Esophagus squamous epithelium (tissue), 5 donors: ENCODE data around the gene TBXAS1. TPM values are rescaled to one million over a fixed set of nuclear protein-coding genes. Genes with fewer than 3 reads are reported as not detected.

ENCODE experiments used
- DNase-seq: peaks from one replicate; lab custom pipeline; 2025; lab: John Stamatoyannopoulos, UW
- H3K27ac ChIP-seq, 4 donors: fragments of 200-600 bp; sonication (generic); one replicate each; pipeline ENCODE4 v1.5.1; 2016 to 2019; ENCODE audit warnings: mild to moderate bottlenecking in 1 of 4
- H3K27me3 ChIP-seq, 4 donors: fragments of 200-600 bp; sonication (generic); 1 replicate in 3 of 4; 2 replicates in 1 of 4; pipeline versions ENCODE4 v1.5.1 to v1.6.0; 2017 to 2021; ENCODE audit warnings: antibody characterized with exemption in 1 of 4
- H3K36me3 ChIP-seq, 3 donors: fragments of 200-600 bp; sonication (generic); one replicate each; pipeline ENCODE4 v1.5.1; 2016 to 2019
- H3K4me1 ChIP-seq, 3 donors: fragments of 200-600 bp; sonication (generic); one replicate each; pipeline ENCODE4 v1.5.1; 2017 to 2019
- H3K4me3 ChIP-seq, 4 donors: fragments of 200-600 bp; sonication (generic); 1 replicate in 3 of 4; 2 replicates in 1 of 4; pipeline ENCODE4 v1.5.1; 2016 to 2019; ENCODE audit warnings: mild to moderate bottlenecking in 2 of 4, moderate library complexity in 1 of 4
- H3K9me3 ChIP-seq, 3 donors: fragments of 200-600 bp; sonication (generic); one replicate each; pipeline ENCODE4 v1.5.1; 2016 to 2019
- CTCF ChIP-seq, 6 experiments: fragments of 450-650 bp in 4 of 6; fragments of 200-600 bp in 2 of 6; sonication (generic) in 2 of 6; IDR thresholded peaks; one replicate each; pipeline ENCODE4 v1.5.1; 2016 to 2019; ENCODE audit warnings: antibody characterized with exemption in 6 of 6, mild to moderate bottlenecking in 4 of 6, moderate library complexity in 4 of 6
- POLR2A ChIP-seq, 4 donors: fragments of 450-650 bp; IDR thresholded peaks; one replicate each; pipeline ENCODE4 v1.6.1; 2017; ENCODE audit warnings: antibody characterized with exemption in 4 of 4, mild to moderate bottlenecking in 4 of 4, moderate library complexity in 3 of 4
- WGBS, 2 donors: methylation state at CpG; one replicate each; pipeline ENCODE4 v1.1.5; 2018; 5-methylcytosine and 5-hydroxymethylcytosine counted together
- intact Hi-C: fragments of 100-400 bp; cut with DNase I; formaldehyde crosslinking; loops from one replicate; pipeline ENCODE4 v1.15.0; 2022
- total RNA-seq, 4 donors: library from RNA; depleted of rRNA; stranded (reverse); fragments of >200 nt; gene quantifications; one replicate each; pipeline ENCODE4 v1.1.0, GENCODE V29; 2016
- donor health status: DM: yes; HTN: yes; CAD: no.

TBXAS1 gene
- total RNA-seq, 4 donors from 2014 or later: 9.4 to 24.8 (median 17.8) TPM

- WGBS, 2 donors: 60% methylated on average over 1 of the region's 11 CpGs; no CpG with 5 or more reads in 1 of the 2 donors
- Histone ChIP-seq H3K4me1 (no peaks in the 10 kb centered on the region), H3K4me3 (no peak overlapping the region), H3K27me3 (peaks cover 0 to 7% (median 0%) of the 10 kb centered on the region in 4 donors), H3K9me3 (no peaks in the 10 kb centered on the region), H3K27ac (no peak overlapping the region), H3K36me3 (no peaks in the 10 kb centered on the region)
- DNase-seq: no peak
- intact Hi-C loops: loop anchor here (10.0 kb wide), 1 partner anchor 325 kb away; no protein-coding TSS in a partner anchor
- TF ChIP-seq POLR2A (IDR thresholded peaks at IDR 0.05) (no peak), CTCF (IDR thresholded peaks at IDR 0.05) (no peak)
Measured at GRCh38 chr7:140009735-140010134, 180.7 kb downstream of the TBXAS1 start.

- no peak for DNase-seq
- no peak overlapping the region for H3K27ac ChIP-seq
- H3K36me3 ChIP-seq: no peaks in the 10 kb centered on the region
- intact Hi-C loops: loop anchor here (10.0 kb wide), 1 partner anchor 324 kb away; no protein-coding TSS in a partner anchor
- no peak for TF ChIP-seq CTCF (IDR thresholded peaks at IDR 0.05)
- no peak for TF ChIP-seq POLR2A (IDR thresholded peaks at IDR 0.05)
- no peak overlapping the region for H3K4me3 ChIP-seq
- 83 to 91% methylated on average over 8 to 9 of the region's 9 CpGs for WGBS, 2 donors
- H3K9me3 ChIP-seq: no peaks in the 10 kb centered on the region
- no peaks in the 10 kb centered on the region for H3K4me1 ChIP-seq
- H3K27me3 ChIP-seq: peaks cover 0 to 7% (median 0%) of the 10 kb centered on the region in 4 donors
Measured at GRCh38 chr7:140010194-140010895, 181.3 kb downstream of the TBXAS1 start.

GRCh38 chr7:140013676-140014075 is 184.6 kb downstream of the TBXAS1 start:
- TF ChIP-seq CTCF (IDR thresholded peaks at IDR 0.05): no peak
- TF ChIP-seq POLR2A (IDR thresholded peaks at IDR 0.05): no peak
- no peak overlapping the region for H3K27ac ChIP-seq
- H3K27me3 ChIP-seq: peaks cover 0 to 3% (median 0%) of the 10 kb centered on the region in 4 donors
- WGBS, 2 donors: 82 to 94% methylated on average over 3 to 4 of the region's 4 CpGs
- H3K4me1 ChIP-seq: no peaks in the 10 kb centered on the region
- H3K36me3 ChIP-seq: no peaks in the 10 kb centered on the region
- DNase-seq: no peak
- no peaks in the 10 kb centered on the region for H3K9me3 ChIP-seq
- H3K4me3 ChIP-seq: no peak overlapping the region
- intact Hi-C loops: loop anchor here (10.0 kb wide), 1 partner anchor 321 kb away; no protein-coding TSS in a partner anchor

DNA sequence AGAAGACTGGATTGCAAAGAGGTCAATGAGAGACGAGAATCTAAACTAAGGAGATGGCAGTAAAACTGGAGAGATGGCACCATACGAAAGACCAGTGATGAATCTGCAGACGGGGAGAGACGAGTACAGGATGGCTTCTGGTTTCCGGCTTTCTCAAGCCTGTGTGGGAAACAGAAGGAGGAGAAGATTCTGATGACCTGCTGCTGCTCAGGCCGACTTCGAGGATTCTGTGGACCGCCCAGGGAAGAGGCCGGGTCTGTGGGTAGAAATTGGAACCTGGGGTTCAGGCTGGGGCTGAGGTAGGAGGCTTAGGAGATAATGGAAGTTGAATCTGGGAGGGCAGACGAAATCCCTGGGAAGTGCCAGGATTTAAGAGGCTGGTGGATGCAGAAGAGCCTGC is 185.1 kb downstream of the TBXAS1 start:
- Histone ChIP-seq H3K4me3 (no peak overlapping the region), H3K36me3 (no peaks in the 10 kb centered on the region), H3K27ac (no peak overlapping the region), H3K27me3 (peaks cover 0 to 3% (median 0%) of the 10 kb centered on the region in 4 donors), H3K9me3 (no peaks in the 10 kb centered on the region), H3K4me1 (no peaks in the 10 kb centered on the region)
- no peak for DNase-seq
- intact Hi-C loops: loop anchor here (10.0 kb wide), 1 partner anchor 321 kb away; no protein-coding TSS in a partner anchor
- 87 to 91% methylated on average over 10 of the region's 10 CpGs for WGBS, 2 donors
- TF ChIP-seq POLR2A (IDR thresholded peaks at IDR 0.05): no peak
- TF ChIP-seq CTCF (IDR thresholded peaks at IDR 0.05): no peak

DNA sequence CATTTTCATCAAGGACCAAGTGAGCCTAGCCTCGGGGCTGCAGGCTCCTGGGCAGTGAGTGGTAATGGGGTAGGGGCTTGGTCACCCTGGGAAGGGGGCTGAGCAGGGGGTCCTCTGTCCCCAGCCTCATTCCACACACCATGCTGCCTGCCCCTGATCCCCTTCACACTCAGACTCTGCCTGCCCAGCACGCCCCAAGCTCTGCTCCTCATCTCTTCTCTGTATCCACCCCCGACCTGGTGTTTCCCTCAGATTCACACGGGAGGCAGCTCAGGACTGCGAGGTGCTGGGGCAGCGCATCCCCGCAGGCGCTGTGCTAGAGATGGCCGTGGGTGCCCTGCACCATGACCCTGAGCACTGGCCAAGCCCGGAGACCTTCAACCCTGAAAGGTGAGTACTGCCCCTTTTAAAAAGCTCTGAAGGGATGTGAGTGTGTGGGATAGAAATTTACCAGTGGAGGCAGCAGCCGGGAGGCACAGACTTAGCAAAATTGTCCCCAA is 186.5 kb downstream of the TBXAS1 start:
- H3K9me3 ChIP-seq: no peaks in the 10 kb centered on the region

More for the DNA sequence above, 186.5 kb downstream of the TBXAS1 start:
- TF ChIP-seq CTCF (IDR thresholded peaks at IDR 0.05) (no peak), POLR2A (IDR thresholded peaks at IDR 0.05) (no peak)
- H3K4me3 ChIP-seq: no peak overlapping the region
- peaks cover 0 to 3% (median 0%) of the 10 kb centered on the region in 4 donors for H3K27me3 ChIP-seq
- WGBS, 2 donors: 88 to 94% methylated on average over 3 to 6 of the region's 11 CpGs
- no peak overlapping the region for H3K27ac ChIP-seq
- no peak for DNase-seq
- no peaks in the 10 kb centered on the region for H3K36me3 ChIP-seq
- intact Hi-C loops: loop anchor here (10.0 kb wide), 1 partner anchor 319 kb away; no protein-coding TSS in a partner anchor
- no peaks in the 10 kb centered on the region for H3K4me1 ChIP-seq
